SU-DHL-6 (cell line): ENCODE results near the gene KIF24.

ENCODE experiments used
- H2AFZ ChIP-seq: fragments of 200-600 bp; sonication (generic); 2 replicates; pipeline ENCODE4 v1.6.1; 2014; ENCODE audit warnings: low read depth, mild to moderate bottlenecking, moderate library complexity, mixed read lengths, antibody characterized with exemption, low read length; ENCODE audit not compliant: severe bottlenecking
- H3F3A ChIP-seq: fragments of 200-600 bp; shearing (Covaris generic); 2 replicates; pipeline ENCODE4 v1.6.0; 2016; ENCODE audit warnings: antibody characterized with exemption, mild to moderate bottlenecking; ENCODE audit not compliant: insufficient read depth
- H3K27ac ChIP-seq: fragments of 200-600 bp; sonication (generic); 2 replicates; pipeline ENCODE4 v1.5.1; 2016; ENCODE audit warnings: low read depth, mild to moderate bottlenecking, low read length, moderate library complexity, mixed read lengths
- H3K27me3 ChIP-seq: fragments of 200-600 bp; sonication (generic), shearing (Covaris generic); 2 replicates; pipeline ENCODE4 v1.6.0; 2014; ENCODE audit warnings: mild to moderate bottlenecking, low read length
- H3K36me3 ChIP-seq: fragments of 200-600 bp; sonication (generic); 2 replicates; pipeline ENCODE4 v1.6.1; 2014; ENCODE audit warnings: mild to moderate bottlenecking, low read length, mixed read lengths
- H3K4me2 ChIP-seq: fragments of 300-600, 200-600 bp; shearing (Covaris generic), sonication (generic); 2 replicates; pipeline ENCODE4 v1.6.0; 2014; ENCODE audit warnings: low read length, low read depth, mild to moderate bottlenecking; ENCODE audit not compliant: poor library complexity, severe bottlenecking
- H3K4me3 ChIP-seq: fragments of 200-600 bp; sonication (generic); 2 replicates; pipeline ENCODE4 v1.5.1; 2014; ENCODE audit warnings: antibody characterized with exemption, low read length, mild to moderate bottlenecking, mixed read lengths; ENCODE audit not compliant: insufficient read depth, poor library complexity, severe bottlenecking
- H3K79me2 ChIP-seq: fragments of 200-600 bp; sonication (generic); 2 replicates; pipeline ENCODE4 v1.6.1; 2014; ENCODE audit warnings: mild to moderate bottlenecking, low read length, moderate library complexity; ENCODE audit not compliant: insufficient read depth
- H3K9ac ChIP-seq: fragments of 200-600 bp; sonication (generic); 2 replicates; pipeline ENCODE4 v1.7.0; 2014; ENCODE audit warnings: mild to moderate bottlenecking, low read length
- H3K9me2 ChIP-seq: fragments of 200-600 bp; sonication (generic); replicated peaks from 2 replicates; pipeline ENCODE4 v1.6.1; 2014; ENCODE audit warnings: low read length; ENCODE audit not compliant: insufficient read depth
- H3K9me3 ChIP-seq: fragments of 200-600 bp; sonication (generic); 2 replicates; pipeline ENCODE4 v1.6.1; 2014; ENCODE audit warnings: low read length, mixed read lengths; ENCODE audit not compliant: insufficient read depth
- H4K20me1 ChIP-seq: fragments of 200-600 bp; sonication (generic); 2 replicates; pipeline ENCODE4 v1.6.1; 2014; ENCODE audit warnings: low read depth, mild to moderate bottlenecking, antibody characterized with exemption, low read length, moderate library complexity, mixed read lengths
- EZH2phosphoT487 ChIP-seq: fragments of 200-600 bp; sonication (generic), shearing (Covaris generic); conservative IDR thresholded peaks from 2 replicates; pipeline ENCODE4 v1.6.1; 2018; ENCODE audit warnings: mild to moderate bottlenecking, antibody characterized with exemption, low read length, moderate library complexity, mixed read lengths
- TF ChIP-seq, protein P1 (sequence below): fragments of 200-600 bp; sonication (generic); IDR thresholded peaks from one replicate; pipeline ENCODE4 v1.5.1; 2017; ENCODE audit warnings: antibody characterized with exemption, mild to moderate bottlenecking, low read length, moderate library complexity; ENCODE audit not compliant: insufficient read depth, poor library complexity, severe bottlenecking

KIF24 gene

DNA sequence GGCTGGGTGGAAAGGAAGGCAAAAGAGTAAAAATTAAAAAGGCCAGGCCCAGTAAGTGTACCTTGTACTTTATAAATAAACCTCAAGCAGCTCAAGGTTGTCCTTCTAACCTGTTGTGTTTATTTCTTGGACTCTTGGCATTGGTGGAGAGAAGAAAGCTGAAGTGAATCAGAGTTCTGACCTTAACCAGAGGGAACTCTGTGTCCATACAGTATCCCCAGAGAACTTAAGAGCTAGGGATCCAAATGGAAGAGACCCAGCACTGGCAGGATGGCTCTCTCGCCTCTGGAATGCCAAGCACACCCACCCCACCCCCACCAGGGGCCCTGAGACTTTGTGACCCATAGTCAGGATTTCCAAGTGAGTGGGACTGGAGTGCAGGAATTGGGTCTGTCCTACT lies 14.5 kb upstream of the KIF24 start:
- no peaks in the 10 kb centered on the region for H3K36me3 ChIP-seq
- no peaks in the 10 kb centered on the region for H3K79me2 ChIP-seq

DNA sequence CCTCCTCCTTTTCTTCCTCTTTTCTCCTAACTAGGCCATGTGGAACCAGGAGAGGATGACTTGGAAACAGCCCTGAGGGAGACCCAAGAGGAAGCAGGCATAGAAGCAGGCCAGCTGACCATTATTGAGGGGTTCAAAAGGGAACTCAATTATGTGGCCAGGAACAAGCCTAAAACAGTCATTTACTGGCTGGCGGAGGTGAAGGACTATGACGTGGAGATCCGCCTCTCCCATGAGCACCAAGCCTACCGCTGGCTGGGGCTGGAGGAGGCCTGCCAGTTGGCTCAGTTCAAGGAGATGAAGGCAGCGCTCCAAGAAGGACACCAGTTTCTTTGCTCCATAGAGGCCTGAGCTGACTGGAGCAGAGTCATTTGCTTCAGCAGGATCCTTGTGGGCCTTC lies 14.0 kb upstream of the KIF24 start:
- H3K9me2 ChIP-seq = no peaks in the 10 kb centered on the region
- no peaks in the 10 kb centered on the region for H3K79me2 ChIP-seq
- H3K4me2 ChIP-seq = no peak overlapping the region
- no peak overlapping the region for H2AFZ ChIP-seq
- H3F3A ChIP-seq = no peaks in the 10 kb centered on the region
- no peaks in the 10 kb centered on the region for H4K20me1 ChIP-seq
- no peak for TF ChIP-seq EZH2phosphoT487
- TF ChIP-seq, protein P1, sequence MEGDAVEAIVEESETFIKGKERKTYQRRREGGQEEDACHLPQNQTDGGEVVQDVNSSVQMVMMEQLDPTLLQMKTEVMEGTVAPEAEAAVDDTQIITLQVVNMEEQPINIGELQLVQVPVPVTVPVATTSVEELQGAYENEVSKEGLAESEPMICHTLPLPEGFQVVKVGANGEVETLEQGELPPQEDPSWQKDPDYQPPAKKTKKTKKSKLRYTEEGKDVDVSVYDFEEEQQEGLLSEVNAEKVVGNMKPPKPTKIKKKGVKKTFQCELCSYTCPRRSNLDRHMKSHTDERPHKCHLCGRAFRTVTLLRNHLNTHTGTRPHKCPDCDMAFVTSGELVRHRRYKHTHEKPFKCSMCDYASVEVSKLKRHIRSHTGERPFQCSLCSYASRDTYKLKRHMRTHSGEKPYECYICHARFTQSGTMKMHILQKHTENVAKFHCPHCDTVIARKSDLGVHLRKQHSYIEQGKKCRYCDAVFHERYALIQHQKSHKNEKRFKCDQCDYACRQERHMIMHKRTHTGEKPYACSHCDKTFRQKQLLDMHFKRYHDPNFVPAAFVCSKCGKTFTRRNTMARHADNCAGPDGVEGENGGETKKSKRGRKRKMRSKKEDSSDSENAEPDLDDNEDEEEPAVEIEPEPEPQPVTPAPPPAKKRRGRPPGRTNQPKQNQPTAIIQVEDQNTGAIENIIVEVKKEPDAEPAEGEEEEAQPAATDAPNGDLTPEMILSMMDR = no peak
- H3K36me3 ChIP-seq = no peaks in the 10 kb centered on the region
- no peaks in the 10 kb centered on the region for H3K9me3 ChIP-seq
- no peak overlapping the region for H3K9ac ChIP-seq
- H3K27me3 ChIP-seq = no peaks in the 10 kb centered on the region
- H3K27ac ChIP-seq = no peak overlapping the region
- no peak overlapping the region for H3K4me3 ChIP-seq

More for the DNA sequence above, 14.5 kb upstream of the KIF24 start:
- H3K4me2 ChIP-seq = no peak overlapping the region
- H3K9me3 ChIP-seq = no peaks in the 10 kb centered on the region
- no peaks in the 10 kb centered on the region for H3F3A ChIP-seq
- no peaks in the 10 kb centered on the region for H3K27me3 ChIP-seq
- no peak overlapping the region for H3K27ac ChIP-seq
- no peaks in the 10 kb centered on the region for H4K20me1 ChIP-seq
- no peaks in the 10 kb centered on the region for H3K9me2 ChIP-seq
- TF ChIP-seq, protein P1 = no peak
- no peak for TF ChIP-seq EZH2phosphoT487
- no peak overlapping the region for H3K4me3 ChIP-seq
- H2AFZ ChIP-seq = no peak overlapping the region
- H3K9ac ChIP-seq = no peak overlapping the region

DNA sequence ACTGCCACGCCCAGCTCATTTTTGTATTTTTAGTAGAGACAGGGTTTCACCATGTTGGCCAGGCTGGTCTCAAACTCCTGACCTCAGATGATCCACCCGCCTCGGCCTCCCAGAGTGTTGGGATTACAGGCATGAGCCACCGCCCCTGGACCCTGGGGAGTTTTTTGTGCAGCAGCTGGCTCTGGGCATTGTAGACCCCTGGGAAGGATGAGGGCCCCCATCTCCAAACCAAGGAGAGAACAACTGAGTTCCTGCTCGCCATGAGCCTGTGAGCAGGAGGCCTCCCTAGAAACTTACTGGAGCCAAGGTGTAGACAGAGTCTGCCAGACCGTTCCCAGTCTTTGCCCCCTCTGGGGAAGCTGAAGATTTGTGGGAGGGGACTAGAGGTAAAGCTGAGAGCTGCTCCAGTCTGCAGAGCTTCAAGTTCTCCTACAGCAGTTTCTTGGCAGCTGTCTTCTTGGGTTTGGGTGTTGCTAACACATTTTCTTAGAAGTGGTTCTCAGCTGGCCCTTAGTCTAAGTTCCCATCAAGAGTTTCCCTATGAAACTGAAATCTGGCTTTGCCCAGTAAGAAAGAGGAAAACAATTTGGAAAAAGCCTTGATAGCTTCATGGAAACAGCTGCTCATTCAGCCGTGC lies 12.7 kb upstream of the KIF24 start:
- H3K9me3 ChIP-seq = no peaks in the 10 kb centered on the region
- H3K4me3 ChIP-seq = no peak overlapping the region
- no peak overlapping the region for H3K9ac ChIP-seq
- no peaks in the 10 kb centered on the region for H3F3A ChIP-seq
- no peaks in the 10 kb centered on the region for H3K9me2 ChIP-seq
- no peak overlapping the region for H3K27ac ChIP-seq
- TF ChIP-seq, protein P1 = no peak
- no peak for TF ChIP-seq EZH2phosphoT487
- H3K27me3 ChIP-seq = no peaks in the 10 kb centered on the region
- H3K36me3 ChIP-seq = no peaks in the 10 kb centered on the region
- H2AFZ ChIP-seq = no peak overlapping the region
- H3K79me2 ChIP-seq = no peaks in the 10 kb centered on the region
- H3K4me2 ChIP-seq = no peak overlapping the region
- no peaks in the 10 kb centered on the region for H4K20me1 ChIP-seq
